HG03521 (cell line): ENCODE results near the gene BIRC5.
"Not testable (repeated sequence)": the region's sequence is repeated elsewhere in the genome, so short reads cannot be mapped to it uniquely, and the experiment has no call there.

Experiments used
- ATAC-seq: cut with Tn5 transposase; IDR thresholded peaks from one replicate; pipeline ENCODE4 v1.9.1; 2021; ENCODE audit warnings: mild to moderate bottlenecking, moderate library complexity; ENCODE audit not compliant: unreplicated experiment

Gene BIRC5

GRCh38 chr17:78238823-78239488, 24.9 kb downstream of the BIRC5 start:
- no peak for ATAC-seq

- ATAC-seq, result no peak
Measured at GRCh38 chr17:78239489-78239931, 25.5 kb downstream of the BIRC5 start.

GRCh38 chr17:78240012-78240655, 26.1 kb downstream of the BIRC5 start:
- no peak for ATAC-seq

GRCh38 chr17:78240839-78241238, 26.8 kb downstream of the BIRC5 start:
- ATAC-seq, result no peak

GRCh38 chr17:78241277-78242023, 27.4 kb downstream of the BIRC5 start:
- ATAC-seq, result no peak

GRCh38 chr17:78242024-78242742, 28.1 kb downstream of the BIRC5 start:
- ATAC-seq, result peak; percentile 39

- ATAC-seq, result no peak
Measured at GRCh38 chr17:78247304-78247703, 33.3 kb downstream of the BIRC5 start.

- ATAC-seq, result no peak
Measured at GRCh38 chr17:78248051-78248914, 34.2 kb downstream of the BIRC5 start.

- ATAC-seq, result no peak
Measured at GRCh38 chr17:78249074-78249817, 35.2 kb downstream of the BIRC5 start.

GRCh38 chr17:78249818-78250806, 36.1 kb downstream of the BIRC5 start:
- no peak for ATAC-seq

GRCh38 chr17:78250891-78251772, 37.1 kb downstream of the BIRC5 start:
- ATAC-seq, result peak; percentile 44

- no peak for ATAC-seq
Measured at GRCh38 chr17:78251773-78252103, 37.7 kb downstream of the BIRC5 start.

- no peak for ATAC-seq
Measured at GRCh38 chr17:78252111-78252634, 38.1 kb downstream of the BIRC5 start.

GRCh38 chr17:78252701-78253635, 38.9 kb downstream of the BIRC5 start:
- ATAC-seq, result no peak

GRCh38 chr17:78253636-78253945, 39.5 kb downstream of the BIRC5 start:
- ATAC-seq, result not testable (repeated sequence)

- ATAC-seq, result no peak
Measured at GRCh38 chr17:78253946-78254672, 40.1 kb downstream of the BIRC5 start.
